Pancreas (tissue), 10 donors: ENCODE data around the gene PIK3CD. TPM values are rescaled to one million over a fixed set of nuclear protein-coding genes. Genes with fewer than 3 reads are reported as not detected.

ENCODE experiments used
- ATAC-seq, 4 donors: fragments of 200-7000 bp; cut with Tn5 transposase; one replicate each; pipeline versions ENCODE4 v1.8.0 to v1.9.1; 2020; ENCODE audit warnings: mild to moderate bottlenecking in 4 of 4, moderate library complexity in 4 of 4
- DNase-seq, 6 donors: peaks; one replicate each; pipeline ENCODE4 v3.0.0-alpha.2; 2020
- FAIRE-seq: peaks from 2 replicates; lab custom pipeline; 2012; peaks lifted over from hg19 to GRCh38; lab: Jason Lieb, UNC
- H3K27ac ChIP-seq, 4 donors: fragments of 200-600 bp; sonication (generic); 1 replicate in 3 of 4; 2 replicates in 1 of 4; pipeline versions ENCODE4 v1.5.0 to v1.8.0; 2020
- H3K27me3 ChIP-seq, 4 donors: fragments of 200-600 bp; one replicate each; pipeline ENCODE4 v1.8.0; 2021
- H3K36me3 ChIP-seq, 3 donors: fragments of 200-600 bp; sonication (generic) in 1 of 3; one replicate each; pipeline versions ENCODE4 v1.5.0 to v1.8.0; 2020 to 2021
- H3K4me1 ChIP-seq, 3 donors: fragments of 200-600 bp; one replicate each; pipeline ENCODE4 v1.8.0; 2021
- H3K4me3 ChIP-seq, 4 donors: fragments of 200-600 bp; sonication (generic) in 2 of 4; one replicate each; pipeline versions ENCODE4 v1.5.0 to v1.8.0; 2020 to 2021
- H3K9me3 ChIP-seq, 4 donors: fragments of 200-600 bp; one replicate each; pipeline ENCODE4 v1.8.0; 2021
- WGBS, 2 donors: extraction: QIAGEN DNeasy Blood & Tissue Kit; methylation state at CpG; one replicate each; pipeline ENCODE4 v1.1.7; 2013; 5-methylcytosine and 5-hydroxymethylcytosine counted together
- intact Hi-C, 3 donors: fragments of 100-400 bp; cut with DNase I; formaldehyde crosslinking; loops; one replicate each; pipeline versions ENCODE4 v1.11.1 to v1.14.2; 2022
- polyA plus RNA-seq, 2 donors: library from polyadenylated mRNA; stranded (reverse); fragments of 200-250 nt; gene quantifications; one replicate each; pipeline ENCODE4 v1.2.3, GENCODE V29; 2013
- total RNA-seq, 6 donors: library from RNA; stranded (reverse); fragmentation: NEBNext Ultra II Directional in 4 of 6; extraction: Animal tissue kit (Norgen Biotek cat#: 25700) in 4 of 6; gene quantifications; one replicate each; pipeline versions ENCODE4 v1.2.1 to v1.2.4, GENCODE V29; 2021 to 2023
- TF ChIP-seq, protein P1 (sequence below), 4 donors: fragments of 200-600 bp; sonication (generic) in 3 of 4; IDR thresholded peaks; one replicate each; pipeline versions ENCODE4 v1.5.0 to v1.8.0; 2021; ENCODE audit warnings: antibody characterized with exemption in 4 of 4
- donor health status: healthy with polysubstance abuse.
- donor health status: DM: no; HTN: no; CAD: no; lungs with moderate emphysema.
- donor health status: DM: no; HTN: no; CAD: no.
- donor health status: control.
- donor health status: control.
- donor health status: Bipolar disorder and iron deficiency.
- donor health status: DM: yes; HTN: yes; CAD: no.
- donor health status: DM: no; HTN: no; CAD: no.
- donor health status: DM: no; HTN: no; CAD: no.
- donor health status: DM: yes; HTN: yes; CAD: no.

Gene PIK3CD
- total and polyA plus RNA-seq, 8 donors = 1.9 to 10.6 (median 2.3) TPM

DNA sequence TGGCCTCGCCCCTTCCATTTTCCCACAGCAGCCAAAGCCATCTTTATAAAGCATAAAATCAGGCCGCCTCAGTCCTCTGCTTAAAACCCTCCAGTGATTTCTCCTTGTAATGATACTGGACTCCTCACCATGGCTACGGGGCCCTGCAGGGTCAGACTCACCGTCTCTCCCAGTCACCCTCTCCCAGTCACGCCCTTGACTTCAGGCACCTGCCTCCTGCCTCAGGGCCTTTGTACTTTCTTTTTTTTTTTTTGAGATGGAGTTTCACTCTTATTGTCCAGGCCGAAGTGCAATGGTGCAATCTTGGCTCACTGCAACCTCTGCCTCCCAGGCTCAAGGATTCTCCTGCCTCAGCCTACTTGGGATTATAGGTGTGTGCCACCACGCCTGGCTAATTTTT is 47.8 kb downstream of the PIK3CD start:
- Histone ChIP-seq H3K27me3 (no peaks in the 10 kb centered on the region), H3K4me3 (no peak overlapping the region), H3K4me1 (no peaks in the 10 kb centered on the region), H3K27ac (no peak overlapping the region), H3K9me3 (no peaks in the 10 kb centered on the region), H3K36me3 (no peaks in the 10 kb centered on the region)
- intact Hi-C loops = no loop called here
- ATAC-seq (no peak), DNase-seq (no peak), FAIRE-seq (no peak)
- TF ChIP-seq, protein P1, sequence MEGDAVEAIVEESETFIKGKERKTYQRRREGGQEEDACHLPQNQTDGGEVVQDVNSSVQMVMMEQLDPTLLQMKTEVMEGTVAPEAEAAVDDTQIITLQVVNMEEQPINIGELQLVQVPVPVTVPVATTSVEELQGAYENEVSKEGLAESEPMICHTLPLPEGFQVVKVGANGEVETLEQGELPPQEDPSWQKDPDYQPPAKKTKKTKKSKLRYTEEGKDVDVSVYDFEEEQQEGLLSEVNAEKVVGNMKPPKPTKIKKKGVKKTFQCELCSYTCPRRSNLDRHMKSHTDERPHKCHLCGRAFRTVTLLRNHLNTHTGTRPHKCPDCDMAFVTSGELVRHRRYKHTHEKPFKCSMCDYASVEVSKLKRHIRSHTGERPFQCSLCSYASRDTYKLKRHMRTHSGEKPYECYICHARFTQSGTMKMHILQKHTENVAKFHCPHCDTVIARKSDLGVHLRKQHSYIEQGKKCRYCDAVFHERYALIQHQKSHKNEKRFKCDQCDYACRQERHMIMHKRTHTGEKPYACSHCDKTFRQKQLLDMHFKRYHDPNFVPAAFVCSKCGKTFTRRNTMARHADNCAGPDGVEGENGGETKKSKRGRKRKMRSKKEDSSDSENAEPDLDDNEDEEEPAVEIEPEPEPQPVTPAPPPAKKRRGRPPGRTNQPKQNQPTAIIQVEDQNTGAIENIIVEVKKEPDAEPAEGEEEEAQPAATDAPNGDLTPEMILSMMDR (IDR thresholded peaks at IDR 0.05) = no peak
- WGBS, 2 donors = 85 to 89% methylated on average over 7 of the region's 7 CpGs

DNA sequence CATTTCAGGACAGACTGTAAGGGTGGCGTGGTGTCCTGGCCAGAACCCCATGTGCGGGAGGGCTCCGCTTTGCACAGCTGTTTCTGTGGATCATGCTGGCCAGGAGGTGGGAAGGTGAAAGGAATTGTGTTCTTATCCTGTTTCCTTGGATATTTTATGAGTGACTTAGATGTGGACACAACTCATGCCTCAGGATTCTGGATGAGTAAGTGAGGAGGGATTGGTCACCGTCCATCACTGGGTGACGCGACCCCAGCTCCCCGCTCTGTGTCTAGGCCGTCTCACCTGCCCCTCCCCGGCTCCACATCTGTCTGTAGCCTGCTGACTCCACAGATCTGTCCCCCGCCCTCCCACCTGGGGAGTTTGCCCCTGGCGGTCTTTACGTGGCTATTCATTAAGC is 48.8 kb downstream of the PIK3CD start:
- FAIRE-seq = no peak
- intact Hi-C loops = no loop called here
- no peak for ATAC-seq
- Histone ChIP-seq H3K4me1 (no peaks in the 10 kb centered on the region), H3K27me3 (no peaks in the 10 kb centered on the region), H3K4me3 (no peak overlapping the region), H3K27ac (no peak overlapping the region), H3K36me3 (no peaks in the 10 kb centered on the region), H3K9me3 (no peaks in the 10 kb centered on the region)
- DNase-seq = no peak
- TF ChIP-seq, protein P1 (IDR thresholded peaks at IDR 0.05) = no peak
- 86 to 93% methylated on average over 12 of the region's 12 CpGs for WGBS, 2 donors

DNA sequence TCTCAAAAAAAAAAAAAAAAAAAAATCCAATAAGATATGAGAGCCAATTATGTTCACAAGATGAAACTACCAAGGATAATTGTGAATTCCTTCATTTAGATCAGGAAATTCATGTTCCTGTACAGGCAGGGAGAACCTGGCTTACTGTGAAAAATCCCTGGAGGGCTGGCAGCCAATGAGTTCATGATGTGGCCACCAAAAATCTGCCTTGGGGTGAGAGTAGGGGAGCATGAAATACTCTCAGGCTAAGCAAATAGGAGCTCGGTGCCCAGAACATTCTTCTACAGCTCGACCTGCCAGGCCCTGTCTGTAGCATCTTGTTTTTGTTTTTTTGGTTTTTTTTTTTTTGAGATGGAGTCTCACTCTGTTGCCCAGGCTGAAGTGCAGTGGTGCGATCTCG is 50.1 kb downstream of the PIK3CD start:
- Histone ChIP-seq H3K27me3 (no peaks in the 10 kb centered on the region), H3K4me3 (no peak overlapping the region), H3K36me3 (no peaks in the 10 kb centered on the region), H3K4me1 (no peaks in the 10 kb centered on the region), H3K27ac (no peak overlapping the region), H3K9me3 (no peaks in the 10 kb centered on the region)
- DNase-seq (no peak), FAIRE-seq (no peak), ATAC-seq (no peak)
- 82 to 91% methylated on average over 4 of the region's 4 CpGs for WGBS, 2 donors
- intact Hi-C loops = no loop called here
- TF ChIP-seq, protein P1 (IDR thresholded peaks at IDR 0.05) = no peak

DNA sequence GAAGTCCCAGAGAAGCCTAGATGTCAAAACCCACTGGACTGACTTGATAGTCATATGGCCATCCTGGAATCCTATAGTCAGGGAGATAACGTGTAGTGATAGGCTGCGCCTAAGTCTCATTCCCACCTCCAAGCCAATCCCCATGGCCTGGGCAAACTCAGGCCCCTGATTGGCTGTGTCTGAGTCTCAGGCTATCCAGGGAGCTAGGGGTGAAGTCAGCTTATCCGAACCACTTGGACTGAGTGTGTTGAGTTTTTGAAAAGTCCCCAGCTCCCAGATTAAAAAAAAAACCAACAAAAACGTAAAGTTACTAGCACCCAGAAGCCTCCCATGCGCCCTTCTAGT is 51.6 kb downstream of the PIK3CD start:
- FAIRE-seq (no peak), ATAC-seq (no peak), DNase-seq (no peak)
- no peaks in the 10 kb centered on the region for H3K4me1 ChIP-seq
- H3K27ac ChIP-seq = no peak overlapping the region
- no peaks in the 10 kb centered on the region for H3K27me3 ChIP-seq
- 79 to 85% methylated on average over 5 of the region's 5 CpGs for WGBS, 2 donors
- no peaks in the 10 kb centered on the region for H3K9me3 ChIP-seq
- TF ChIP-seq, protein P1 (IDR thresholded peaks at IDR 0.05) = no peak
- no peak overlapping the region for H3K4me3 ChIP-seq
- intact Hi-C loops = no loop called here
- no peaks in the 10 kb centered on the region for H3K36me3 ChIP-seq

DNA sequence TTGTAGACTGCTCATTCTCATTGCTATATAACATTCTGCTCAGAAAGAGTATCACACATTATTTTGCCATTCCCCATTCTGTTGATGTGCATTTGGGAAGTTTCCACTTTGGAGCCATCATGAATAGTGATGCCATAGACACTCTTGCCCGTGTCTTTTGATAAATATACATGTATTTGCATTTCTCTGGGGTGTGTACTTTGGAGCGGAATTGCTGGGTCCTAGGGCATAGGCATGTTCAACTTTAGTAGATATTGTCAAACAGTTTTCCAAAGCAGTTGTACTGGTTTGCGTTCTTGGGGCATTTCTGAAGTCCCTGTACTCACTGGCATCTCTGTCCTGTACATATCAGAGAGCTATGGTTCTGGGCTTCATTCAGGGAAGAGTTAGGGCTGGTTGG is 52.1 kb downstream of the PIK3CD start:
- FAIRE-seq = no peak
- TF ChIP-seq, protein P1 (IDR thresholded peaks at IDR 0.05) = no peak
- intact Hi-C loops = no loop called here

More for the DNA sequence above, 52.1 kb downstream of the PIK3CD start:
- DNase-seq (no peak), ATAC-seq (no peak)
- Histone ChIP-seq H3K36me3 (no peaks in the 10 kb centered on the region), H3K4me1 (no peaks in the 10 kb centered on the region), H3K9me3 (no peaks in the 10 kb centered on the region), H3K27me3 (no peaks in the 10 kb centered on the region), H3K27ac (no peak overlapping the region), H3K4me3 (no peak overlapping the region)
- 95 to 98% methylated on average over 3 of the region's 3 CpGs for WGBS, 2 donors
